ENCODE results near the gene UPK1A.

Gene UPK1A

GRCh38 chr19:35666251-35666913, at the start of gene UPK1A:
TSS of gene UPK1A (plus strand) at chr19:35666517. CDS start at chr19:35666813, 296 bp downstream.
- DNase-seq = no peak

DNA sequence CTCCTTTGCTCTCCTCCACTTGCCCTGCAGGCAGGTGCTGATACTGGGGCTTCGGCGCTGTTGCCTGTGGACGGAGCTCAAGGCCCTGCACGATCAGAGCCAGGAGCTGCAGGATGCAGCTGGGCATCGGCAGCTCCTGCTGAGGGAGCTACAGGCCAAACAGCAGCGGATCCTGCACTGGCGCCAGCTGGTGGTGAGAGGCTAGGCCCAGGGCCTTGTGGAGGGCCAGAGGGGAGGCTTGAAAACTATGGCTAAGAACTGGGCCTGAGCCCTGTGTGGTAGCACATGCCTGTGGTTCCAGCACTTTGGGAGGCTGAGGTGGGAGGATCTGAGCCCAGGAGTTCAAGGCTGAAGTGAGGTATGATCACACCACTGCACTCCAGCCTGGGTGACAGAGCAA, 47.5 kb upstream of the UPK1A start:
- no peak for DNase-seq

DNA sequence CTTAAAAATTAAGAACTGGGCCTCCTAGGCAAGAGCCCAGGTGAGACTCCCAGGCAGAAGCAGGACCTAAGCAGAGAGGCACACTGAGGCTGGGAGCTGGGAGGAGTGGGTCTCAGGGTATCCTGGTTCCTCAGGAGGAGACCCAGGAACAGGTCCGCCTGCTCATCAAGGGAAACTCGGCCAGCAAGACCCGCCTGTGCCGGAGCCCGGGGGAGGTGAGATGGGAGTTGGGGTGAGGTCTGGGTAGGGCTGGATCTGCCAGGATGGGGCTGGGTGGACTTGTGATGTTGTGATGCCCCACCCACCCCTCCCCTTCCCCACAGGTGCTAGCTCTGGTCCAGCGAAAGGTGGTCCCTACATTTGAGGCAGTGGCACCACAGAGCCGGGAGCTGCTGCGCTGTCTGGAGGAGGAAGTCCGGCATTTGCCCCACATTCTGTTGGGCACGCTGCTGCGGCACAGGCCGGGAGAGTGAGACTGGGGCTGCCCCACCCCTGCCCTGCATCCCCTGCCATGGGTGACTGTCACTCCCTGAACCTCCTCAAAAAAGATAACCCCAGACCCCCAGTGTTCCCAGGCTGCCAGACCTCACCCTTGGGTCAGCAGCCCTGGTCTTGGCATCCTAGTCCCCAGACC, 46.9 kb upstream of the UPK1A start:
- no peak for DNase-seq

DNA sequence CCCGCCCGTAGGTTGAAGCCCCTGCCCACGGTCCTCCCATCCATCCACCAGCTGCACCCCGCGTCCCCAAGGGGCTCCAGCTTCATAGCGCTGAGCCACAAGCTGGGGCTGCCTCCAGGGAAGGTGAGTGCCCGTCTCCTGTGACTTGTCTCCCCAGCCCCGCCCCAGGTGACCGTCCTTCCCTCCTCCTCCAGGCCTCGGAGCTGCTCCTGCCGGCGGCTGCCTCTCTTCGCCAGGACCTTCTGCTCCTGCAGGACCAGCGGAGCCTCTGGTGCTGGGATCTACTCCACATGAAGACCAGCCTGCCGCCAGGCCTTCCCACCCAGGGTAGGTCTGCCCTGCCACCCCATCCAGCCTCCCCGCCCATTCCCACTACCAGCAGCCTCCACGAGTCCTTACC, 46.3 kb upstream of the UPK1A start:
- no peak for DNase-seq

GRCh38 chr19:35621708-35622107, 44.6 kb upstream of the UPK1A start:
- no peak for DNase-seq

DNA sequence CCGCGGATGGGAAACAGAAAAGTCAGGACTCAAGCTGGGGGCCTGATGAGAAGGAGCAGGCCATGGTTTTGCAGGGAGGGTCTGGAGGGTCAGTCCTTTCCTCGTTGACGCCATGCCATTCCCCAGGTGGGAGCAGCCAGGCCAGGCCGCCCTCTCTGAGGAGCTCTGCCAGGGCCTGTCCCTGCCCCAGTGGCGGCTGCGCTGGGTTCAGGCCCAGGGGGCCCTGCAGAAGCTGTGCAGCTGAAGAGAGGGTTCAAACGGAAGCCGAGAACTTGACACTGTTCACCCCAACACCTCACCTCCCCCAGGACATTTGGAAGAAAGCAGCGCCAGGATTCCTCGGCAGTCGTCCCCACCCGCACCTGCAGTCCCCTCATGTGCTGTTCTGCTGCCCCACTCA, 43.6 kb upstream of the UPK1A start:
- DNase-seq = no peak

GRCh38 chr19:35623327-35624010, 42.8 kb upstream of the UPK1A start:
- DNase-seq = no peak

- DNase-seq = no peak
Observed at GRCh38 chr19:35628264-35628564, 38.1 kb upstream of the UPK1A start.

DNA sequence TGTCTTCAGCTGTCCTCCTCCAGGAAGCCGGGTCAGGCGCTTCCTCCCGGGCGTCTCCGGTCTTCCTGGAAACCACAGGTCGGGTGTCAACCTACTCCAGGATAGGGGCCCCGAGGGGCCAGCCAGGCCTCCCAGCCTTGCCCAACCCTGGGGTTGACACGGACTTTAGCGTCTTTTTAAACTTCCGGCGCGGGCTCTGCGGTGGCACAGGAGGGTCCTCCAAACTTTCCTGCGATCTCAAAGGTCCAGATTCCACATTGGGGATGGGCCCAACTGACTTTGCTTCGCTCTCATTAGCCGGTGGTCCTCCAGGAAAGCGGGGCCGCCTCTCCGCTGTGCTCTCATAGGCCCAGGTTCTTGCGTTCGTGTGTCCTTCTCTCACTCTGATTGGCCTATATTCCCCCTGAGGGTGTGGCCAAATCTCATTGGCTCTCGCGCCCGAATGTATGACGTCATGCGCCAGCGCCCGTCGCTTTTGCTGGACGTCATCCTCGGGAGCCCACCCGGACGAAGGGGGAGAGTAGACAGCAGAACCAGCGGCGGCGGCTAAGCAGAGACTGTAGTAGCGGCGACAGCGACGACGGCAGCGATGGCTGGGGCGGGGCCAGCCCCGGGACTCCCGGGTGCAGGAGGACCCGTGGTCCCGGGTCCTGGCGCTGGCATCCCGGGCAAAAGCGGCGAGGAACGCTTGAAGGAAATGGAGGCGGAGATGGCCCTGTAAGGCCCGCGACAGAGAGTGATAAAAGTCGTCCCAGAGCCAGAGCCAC, 37.6 kb upstream of the UPK1A start, which contains the start of gene RBM42:
TSS of gene RBM42 (plus strand) at position 472 of the 767 bp plus-strand sequence. CDS start at position 590, 118 bp downstream.
- DNase-seq = peak; percentile 97

GRCh38 chr19:35629332-35629633, 37.0 kb upstream of the UPK1A start:
- no peak for DNase-seq

DNA sequence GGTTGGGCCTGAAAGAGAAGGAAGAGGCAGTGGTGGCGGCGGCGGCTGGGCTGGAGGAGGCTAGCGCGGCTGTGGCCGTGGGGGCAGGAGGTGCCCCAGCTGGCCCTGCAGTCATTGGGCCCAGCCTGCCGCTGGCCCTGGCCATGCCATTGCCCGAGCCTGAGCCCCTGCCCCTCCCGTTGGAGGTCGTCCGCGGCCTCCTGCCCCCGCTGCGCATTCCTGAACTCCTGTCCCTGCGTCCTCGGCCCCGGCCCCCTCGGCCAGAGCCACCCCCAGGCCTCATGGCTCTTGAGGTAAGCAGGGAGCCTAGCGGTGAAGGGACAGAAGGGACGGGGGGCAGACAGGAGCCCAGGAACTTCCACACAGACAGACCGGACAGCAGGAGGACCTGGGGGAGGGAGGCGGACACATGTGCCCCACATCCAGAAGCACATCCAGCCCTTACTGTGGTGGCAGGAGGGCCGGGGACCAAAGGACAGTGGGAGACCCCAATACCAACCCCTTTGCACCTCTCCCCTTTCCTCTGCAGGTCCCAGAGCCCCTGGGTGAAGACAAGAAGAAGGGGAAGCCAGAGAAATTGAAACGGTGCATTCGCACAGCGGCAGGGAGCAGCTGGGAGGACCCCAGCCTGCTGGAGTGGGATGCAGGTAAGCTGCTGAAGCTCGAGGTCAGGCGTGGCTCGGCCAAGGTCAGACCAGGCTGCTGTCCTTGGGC, 32.4 kb upstream of the UPK1A start:
- DNase-seq = no peak

- DNase-seq = no peak
Observed at GRCh38 chr19:35636651-35637050, 29.7 kb upstream of the UPK1A start.

DNA sequence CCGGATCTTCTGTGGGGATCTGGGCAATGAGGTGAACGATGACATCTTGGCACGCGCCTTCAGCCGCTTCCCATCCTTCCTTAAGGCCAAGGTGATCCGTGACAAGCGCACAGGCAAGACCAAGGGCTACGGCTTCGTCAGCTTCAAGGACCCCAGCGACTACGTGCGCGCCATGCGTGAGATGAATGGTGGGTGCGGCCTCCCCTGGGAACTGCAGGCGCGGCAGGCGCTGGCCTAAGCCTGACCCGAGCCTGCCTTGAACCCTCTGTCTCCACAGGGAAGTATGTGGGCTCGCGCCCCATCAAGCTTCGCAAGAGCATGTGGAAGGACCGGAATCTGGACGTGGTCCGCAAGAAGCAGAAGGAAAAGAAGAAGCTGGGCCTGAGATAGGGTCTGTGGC, 29.2 kb upstream of the UPK1A start:
- no peak for DNase-seq

- no peak for DNase-seq
Observed at GRCh38 chr19:35639321-35639639, 27.0 kb upstream of the UPK1A start.

- DNase-seq = no peak
Observed at GRCh38 chr19:35639863-35640262, 26.5 kb upstream of the UPK1A start.

DNA sequence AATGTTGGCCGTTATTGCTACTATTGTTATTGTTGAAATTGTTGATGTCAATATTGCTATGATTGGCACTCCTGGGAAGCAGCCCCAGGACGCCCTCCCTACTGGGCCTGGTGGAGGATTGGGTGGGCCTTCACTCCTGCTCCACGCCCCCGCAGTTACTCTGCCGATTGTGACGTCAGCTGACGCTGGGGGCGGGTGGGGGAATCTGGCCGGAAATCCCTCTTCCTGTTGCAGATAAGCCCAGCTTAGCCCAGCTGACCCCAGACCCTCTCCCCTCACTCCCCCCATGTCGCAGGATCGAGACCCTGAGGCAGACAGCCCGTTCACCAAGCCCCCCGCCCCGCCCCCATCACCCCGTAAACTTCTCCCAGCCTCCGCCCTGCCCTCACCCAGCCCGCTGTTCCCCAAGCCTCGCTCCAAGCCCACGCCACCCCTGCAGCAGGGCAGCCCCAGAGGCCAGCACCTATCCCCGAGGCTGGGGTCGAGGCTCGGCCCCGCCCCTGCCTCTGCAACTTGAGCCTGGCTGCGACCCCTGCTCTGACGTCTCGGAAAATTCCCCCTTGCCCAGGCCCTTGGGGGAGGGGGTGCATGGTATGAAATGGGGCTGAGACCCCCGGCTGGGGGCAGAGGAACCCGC, 24.7 kb upstream of the UPK1A start, which contains the start of gene ETV2:
TSS of gene ETV2 (plus strand) at position 231 of the 637 bp plus-strand sequence. CDS start 716 bp downstream, outside the sequence.
- peak; percentile 34 for DNase-seq

DNA sequence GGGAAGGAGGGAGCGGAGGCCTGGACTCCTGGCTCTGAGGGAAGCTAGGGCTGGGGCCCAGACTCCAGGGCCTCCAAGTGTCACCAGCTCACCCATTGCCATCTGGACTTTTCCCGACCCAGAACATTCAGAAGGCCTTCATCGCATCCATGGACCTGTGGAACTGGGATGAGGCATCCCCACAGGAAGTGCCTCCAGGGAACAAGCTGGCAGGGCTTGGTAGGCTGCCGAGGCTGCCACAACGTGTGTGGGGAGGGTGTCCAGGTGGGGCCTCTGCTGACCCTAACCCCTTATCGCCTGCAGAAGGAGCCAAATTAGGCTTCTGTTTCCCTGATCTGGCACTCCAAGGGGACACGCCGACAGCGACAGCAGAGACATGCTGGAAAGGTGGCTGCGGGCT, 24.0 kb upstream of the UPK1A start:
- DNase-seq = no peak

- no peak for DNase-seq
Observed at GRCh38 chr19:35642798-35643254, 23.5 kb upstream of the UPK1A start.

GRCh38 chr19:35643255-35644205, 22.8 kb upstream of the UPK1A start:
- DNase-seq = peak; percentile 81

DNA sequence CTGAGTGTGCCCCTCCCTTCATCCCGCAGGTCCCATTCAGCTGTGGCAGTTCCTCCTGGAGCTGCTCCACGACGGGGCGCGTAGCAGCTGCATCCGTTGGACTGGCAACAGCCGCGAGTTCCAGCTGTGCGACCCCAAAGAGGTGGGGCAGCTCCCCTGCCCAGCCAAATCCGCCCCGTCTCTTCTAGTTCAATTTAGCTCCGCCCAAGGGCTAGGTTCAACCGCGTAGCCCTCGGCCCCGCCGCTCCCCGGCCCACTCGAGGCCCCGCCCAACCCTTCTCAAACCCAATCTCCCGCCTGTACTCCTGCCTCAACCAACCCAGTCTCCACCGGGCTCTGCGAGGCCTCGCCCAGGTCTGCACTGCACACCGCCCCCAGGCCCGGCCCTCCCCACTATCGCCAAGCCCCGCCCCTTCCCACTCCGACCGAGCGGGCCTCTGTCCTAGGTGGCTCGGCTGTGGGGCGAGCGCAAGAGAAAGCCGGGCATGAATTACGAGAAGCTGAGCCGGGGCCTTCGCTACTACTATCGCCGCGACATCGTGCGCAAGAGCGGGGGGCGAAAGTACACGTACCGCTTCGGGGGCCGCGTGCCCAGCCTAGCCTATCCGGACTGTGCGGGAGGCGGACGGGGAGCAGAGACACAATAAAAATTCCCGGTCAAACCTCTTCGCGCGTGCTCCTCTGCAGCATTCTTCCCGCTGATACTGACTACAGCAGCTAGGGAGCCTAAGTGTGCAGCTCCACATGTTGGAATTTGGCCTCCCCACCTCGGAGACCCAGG, 21.9 kb upstream of the UPK1A start:
- peak; percentile 97 for DNase-seq

All from activated naive CD4-positive, alpha-beta T cell treated with Interleukin-2 at 50 U/mL for 16 hours (primary cell).